ENCODE data around the gene CFAP221.

CFAP221 gene

DNA sequence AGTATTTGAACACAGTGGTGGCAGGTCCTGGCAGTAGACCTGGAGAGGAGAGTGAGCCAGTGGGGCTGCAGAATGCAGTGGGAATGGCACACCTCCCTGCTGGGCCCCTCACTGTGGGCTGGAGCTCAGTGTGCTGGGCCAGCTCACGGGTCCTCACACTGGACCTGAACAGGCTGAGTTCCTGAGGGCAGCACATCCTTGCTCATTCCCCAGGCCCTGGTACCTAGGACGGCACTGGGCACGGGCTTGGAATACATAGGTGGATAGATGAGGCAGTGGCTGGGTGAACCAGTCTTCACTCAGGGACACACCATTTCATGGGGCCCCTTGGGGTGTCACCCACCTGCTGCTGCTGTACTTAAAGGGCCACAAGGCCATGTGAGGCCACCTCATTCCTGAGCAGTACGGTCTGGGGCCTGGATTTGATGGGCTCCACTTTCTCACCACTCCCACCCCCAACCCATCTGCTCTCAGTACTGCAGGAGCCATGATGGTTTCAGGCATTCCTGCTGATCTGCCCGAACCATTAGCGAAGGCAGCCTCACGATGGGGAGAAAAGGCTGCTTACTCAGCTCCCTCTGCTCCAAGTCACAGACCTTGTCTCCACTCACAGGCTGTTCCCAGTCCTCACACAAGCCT, 138.9 kb downstream of the CFAP221 start:
- TF ChIP-seq, protein P1, sequence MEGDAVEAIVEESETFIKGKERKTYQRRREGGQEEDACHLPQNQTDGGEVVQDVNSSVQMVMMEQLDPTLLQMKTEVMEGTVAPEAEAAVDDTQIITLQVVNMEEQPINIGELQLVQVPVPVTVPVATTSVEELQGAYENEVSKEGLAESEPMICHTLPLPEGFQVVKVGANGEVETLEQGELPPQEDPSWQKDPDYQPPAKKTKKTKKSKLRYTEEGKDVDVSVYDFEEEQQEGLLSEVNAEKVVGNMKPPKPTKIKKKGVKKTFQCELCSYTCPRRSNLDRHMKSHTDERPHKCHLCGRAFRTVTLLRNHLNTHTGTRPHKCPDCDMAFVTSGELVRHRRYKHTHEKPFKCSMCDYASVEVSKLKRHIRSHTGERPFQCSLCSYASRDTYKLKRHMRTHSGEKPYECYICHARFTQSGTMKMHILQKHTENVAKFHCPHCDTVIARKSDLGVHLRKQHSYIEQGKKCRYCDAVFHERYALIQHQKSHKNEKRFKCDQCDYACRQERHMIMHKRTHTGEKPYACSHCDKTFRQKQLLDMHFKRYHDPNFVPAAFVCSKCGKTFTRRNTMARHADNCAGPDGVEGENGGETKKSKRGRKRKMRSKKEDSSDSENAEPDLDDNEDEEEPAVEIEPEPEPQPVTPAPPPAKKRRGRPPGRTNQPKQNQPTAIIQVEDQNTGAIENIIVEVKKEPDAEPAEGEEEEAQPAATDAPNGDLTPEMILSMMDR (IDR thresholded peaks at IDR 0.05) = no peak

GRCh38 chr2:119683713-119684443, 139.6 kb downstream of the CFAP221 start:
- TF ChIP-seq, protein P1 (IDR thresholded peaks at IDR 0.05) = no peak

- TF ChIP-seq, protein P1 (IDR thresholded peaks at IDR 0.05) = no peak
Measured at GRCh38 chr2:119684518-119684917, 140.3 kb downstream of the CFAP221 start.

- TF ChIP-seq, protein P1 (IDR thresholded peaks at IDR 0.05) = no peak
Measured at GRCh38 chr2:119688616-119689015, 144.4 kb downstream of the CFAP221 start.

DNA sequence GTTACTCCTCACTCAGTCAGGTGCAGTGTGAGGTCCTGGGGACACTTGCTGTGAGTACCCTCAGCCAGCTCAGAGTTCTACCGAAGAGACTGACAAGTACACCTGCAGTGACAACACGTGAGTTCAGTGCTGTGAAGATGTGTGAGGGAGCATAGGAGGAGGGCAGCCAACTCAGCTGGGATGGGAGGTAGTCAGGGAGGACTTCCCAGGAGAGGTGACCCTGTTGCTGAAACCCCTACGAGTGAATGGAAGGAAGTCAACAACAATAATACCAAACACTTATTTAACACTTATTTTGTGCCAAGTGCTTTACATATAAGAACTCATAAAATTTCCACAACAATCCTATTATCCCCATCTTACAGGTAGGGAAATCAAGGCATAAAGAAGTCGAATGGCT, 145.0 kb downstream of the CFAP221 start:
- TF ChIP-seq, protein P1 (IDR thresholded peaks at IDR 0.05) = no peak

GRCh38 chr2:119691189-119691588, 146.9 kb downstream of the CFAP221 start:
- TF ChIP-seq, protein P1 (IDR thresholded peaks at IDR 0.05) = no peak

- TF ChIP-seq, protein P1 (IDR thresholded peaks at IDR 0.05) = no peak
Measured at GRCh38 chr2:119691651-119692245, 147.5 kb downstream of the CFAP221 start.
